Measurements from ENCODE around the gene FAM43A. TPM values are rescaled to one million over a fixed set of nuclear protein-coding genes. Genes with fewer than 3 reads are reported as not detected.

FAM43A gene
- total and polyA plus RNA-seq, 2 experiments from 2014 or later, result 18.9 to 24.9 TPM

DNA sequence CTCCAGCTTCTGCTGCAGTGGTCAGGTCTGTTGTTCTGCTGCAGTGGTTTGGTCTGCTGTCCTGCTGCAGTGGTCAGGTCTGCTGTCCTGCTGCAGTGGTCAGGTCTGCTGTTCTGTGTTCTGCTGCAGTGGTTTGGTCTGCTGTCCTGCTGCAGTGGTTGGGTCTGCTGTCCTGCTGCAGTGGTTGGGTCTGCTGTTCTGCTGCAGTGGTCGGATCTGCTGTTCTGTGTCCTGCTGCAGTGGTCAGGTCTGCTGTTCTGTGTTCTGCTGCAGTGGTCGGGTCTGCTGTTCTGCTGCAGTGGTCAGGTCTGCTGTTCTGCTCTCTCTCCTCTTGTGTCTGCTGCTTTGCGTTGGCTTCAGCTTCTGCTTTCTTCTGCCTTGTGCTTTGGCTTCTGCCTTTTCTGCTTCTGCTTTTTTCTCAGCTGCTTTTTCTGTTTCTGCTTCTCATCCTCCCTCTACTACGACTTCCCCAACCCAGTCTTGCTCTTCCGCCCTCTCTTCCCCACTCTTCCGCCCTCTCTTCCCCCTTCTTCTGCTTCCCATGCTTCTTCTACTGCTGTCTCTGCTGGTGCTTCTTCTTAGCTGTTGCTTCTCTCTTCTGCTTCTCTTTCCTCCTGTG lies 50.7 kb downstream of the FAM43A start:
- H3K9me2 ChIP-seq (replicated peaks; ENCODE audit: insufficient read depth), result no peaks in the 10 kb centered on the region
- H3K27ac ChIP-seq, result no peak overlapping the region
- no peak overlapping the region for H3K4me2 ChIP-seq
- H3K36me3 ChIP-seq (replicated peaks; ENCODE audit: insufficient read depth, low read depth), result no peaks in the 10 kb centered on the region
- peaks cover 4% of the 10 kb centered on the region for H3K4me1 ChIP-seq (ENCODE audit: insufficient read depth)
- H3K27me3 ChIP-seq, result peaks cover 16% of the 10 kb centered on the region
- TF ChIP-seq EZH2 (IDR thresholded peaks at IDR 0.05; ENCODE audit: borderline replicate concordance), result no peak
- TF ChIP-seq EZH2phosphoT487 (IDR thresholded peaks at IDR 0.05; ENCODE audit: low read depth, severe bottlenecking, unreplicated experiment), result no peak
- TF ChIP-seq, protein P1, sequence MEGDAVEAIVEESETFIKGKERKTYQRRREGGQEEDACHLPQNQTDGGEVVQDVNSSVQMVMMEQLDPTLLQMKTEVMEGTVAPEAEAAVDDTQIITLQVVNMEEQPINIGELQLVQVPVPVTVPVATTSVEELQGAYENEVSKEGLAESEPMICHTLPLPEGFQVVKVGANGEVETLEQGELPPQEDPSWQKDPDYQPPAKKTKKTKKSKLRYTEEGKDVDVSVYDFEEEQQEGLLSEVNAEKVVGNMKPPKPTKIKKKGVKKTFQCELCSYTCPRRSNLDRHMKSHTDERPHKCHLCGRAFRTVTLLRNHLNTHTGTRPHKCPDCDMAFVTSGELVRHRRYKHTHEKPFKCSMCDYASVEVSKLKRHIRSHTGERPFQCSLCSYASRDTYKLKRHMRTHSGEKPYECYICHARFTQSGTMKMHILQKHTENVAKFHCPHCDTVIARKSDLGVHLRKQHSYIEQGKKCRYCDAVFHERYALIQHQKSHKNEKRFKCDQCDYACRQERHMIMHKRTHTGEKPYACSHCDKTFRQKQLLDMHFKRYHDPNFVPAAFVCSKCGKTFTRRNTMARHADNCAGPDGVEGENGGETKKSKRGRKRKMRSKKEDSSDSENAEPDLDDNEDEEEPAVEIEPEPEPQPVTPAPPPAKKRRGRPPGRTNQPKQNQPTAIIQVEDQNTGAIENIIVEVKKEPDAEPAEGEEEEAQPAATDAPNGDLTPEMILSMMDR (IDR thresholded peaks at IDR 0.05; ENCODE audit: poor library complexity), result no peak
- H3K79me2 ChIP-seq, result no peaks in the 10 kb centered on the region
- no peak overlapping the region for H3K4me3 ChIP-seq
- DNase-seq (ENCODE audit: low spot score), result no peak
- no peaks in the 10 kb centered on the region for H4K20me1 ChIP-seq (ENCODE audit: insufficient read depth, poor library complexity, severe bottlenecking)
- H2AFZ ChIP-seq, result no peak overlapping the region
- no peaks in the 10 kb centered on the region for H3K9me3 ChIP-seq (ENCODE audit: low read depth)
- WGBS (ENCODE audit: low lambda C conversion rate, missing lambda C conversion rate), result 85% methylated on average over 6 of the region's 6 CpGs

DNA sequence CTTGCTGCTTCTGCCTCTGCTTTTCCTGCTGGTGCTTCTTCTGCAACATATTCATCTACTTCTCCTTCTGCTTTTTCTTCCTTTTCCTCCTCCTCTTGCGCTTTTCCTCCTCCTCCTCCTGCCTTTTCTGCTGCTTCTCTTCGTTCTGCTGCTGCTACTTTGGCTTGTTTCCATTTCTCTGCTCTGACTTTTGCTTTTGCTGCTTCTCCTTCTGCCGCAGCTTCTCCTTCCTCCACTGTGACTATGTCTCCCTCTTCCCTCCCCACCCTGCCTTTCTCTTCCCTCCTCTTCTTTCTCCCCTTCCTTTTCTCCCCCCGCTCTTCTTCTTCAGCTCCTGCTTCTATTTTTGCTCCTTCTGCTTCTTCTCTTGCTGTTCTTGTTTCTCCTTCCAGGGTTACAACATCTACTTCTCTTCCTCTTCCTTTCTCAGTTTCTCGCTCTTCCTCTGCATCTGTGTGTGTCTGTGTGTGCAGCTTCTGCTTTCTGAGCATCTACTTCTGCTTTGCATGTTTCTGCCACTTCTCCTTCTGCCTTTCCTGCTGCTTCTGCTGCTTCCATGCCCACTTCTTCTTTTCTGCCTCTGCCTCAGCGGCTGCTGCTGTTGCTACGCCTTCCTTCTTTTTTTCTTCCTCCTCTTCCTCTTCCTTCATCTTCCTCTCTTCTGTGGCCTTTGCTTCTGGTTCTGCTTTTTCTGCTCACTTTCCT lies 51.4 kb downstream of the FAM43A start:
- no peak for DNase-seq (ENCODE audit: low spot score)
- Histone ChIP-seq H3K36me3 (replicated peaks; ENCODE audit: insufficient read depth, low read depth) (no peaks in the 10 kb centered on the region), H3K4me2 (no peak overlapping the region), H3K9me3 (ENCODE audit: low read depth) (no peaks in the 10 kb centered on the region), H4K20me1 (ENCODE audit: insufficient read depth, poor library complexity, severe bottlenecking) (no peaks in the 10 kb centered on the region), H3K4me1 (ENCODE audit: insufficient read depth) (peaks cover 6% of the 10 kb centered on the region), H3K27me3 (peaks cover 16% of the 10 kb centered on the region), H2AFZ (no peak overlapping the region), H3K79me2 (no peaks in the 10 kb centered on the region), H3K9me2 (replicated peaks; ENCODE audit: insufficient read depth) (no peaks in the 10 kb centered on the region), H3K4me3 (no peak overlapping the region), H3K27ac (no peak overlapping the region)
- TF ChIP-seq EZH2 (IDR thresholded peaks at IDR 0.05; ENCODE audit: borderline replicate concordance) (no peak), EZH2phosphoT487 (IDR thresholded peaks at IDR 0.05; ENCODE audit: low read depth, severe bottlenecking, unreplicated experiment) (no peak)
- TF ChIP-seq, protein P1 (IDR thresholded peaks at IDR 0.05; ENCODE audit: poor library complexity), result no peak
- WGBS (ENCODE audit: low lambda C conversion rate, missing lambda C conversion rate), result 88% methylated on average over 7 of the region's 7 CpGs

Small RNAs within 50 kb of the gene (small RNA-seq; reads per million reads assigned to genes)
- gene AC046143.2, result not detected

Other genes starting within 250 kb of the FAM43A start
- gene ATP13A3, start 198.9 kb upstream of the FAM43A start, total RNA-seq, result 107 and 131 TPM in 2 replicates
- 18.3 and 20.5 TPM in 2 replicates for gene ATP13A3, start 198.9 kb upstream of the FAM43A start, polyA plus RNA-seq
- gene TMEM44, start 52.5 kb upstream of the FAM43A start, total RNA-seq, result 6.5 and 6.6 TPM in 2 replicates
- 9.1 and 11.9 TPM in 2 replicates for gene TMEM44, start 52.5 kb upstream of the FAM43A start, polyA plus RNA-seq
- gene LSG1, start 13.7 kb upstream of the FAM43A start, total RNA-seq, result 29.5 and 36.0 TPM in 2 replicates
- 25.4 and 27.0 TPM in 2 replicates for gene LSG1, start 13.7 kb upstream of the FAM43A start, polyA plus RNA-seq

All from hepatocyte (in vitro differentiated cells).